NCI-H1092 (cell line): ENCODE measurements around the gene PPP1R7.
A peak's percentile ranks its signal among the peaks of the same experiment; 100 is the strongest.
"Not testable (repeated sequence)": the region's sequence is repeated elsewhere in the genome, so short reads cannot be mapped to it uniquely, and the experiment has no call there.

Source experiments
- DNase-seq: peaks from one replicate; lab custom pipeline; 2025; lab: John Stamatoyannopoulos, UW

PPP1R7 gene, protein sequence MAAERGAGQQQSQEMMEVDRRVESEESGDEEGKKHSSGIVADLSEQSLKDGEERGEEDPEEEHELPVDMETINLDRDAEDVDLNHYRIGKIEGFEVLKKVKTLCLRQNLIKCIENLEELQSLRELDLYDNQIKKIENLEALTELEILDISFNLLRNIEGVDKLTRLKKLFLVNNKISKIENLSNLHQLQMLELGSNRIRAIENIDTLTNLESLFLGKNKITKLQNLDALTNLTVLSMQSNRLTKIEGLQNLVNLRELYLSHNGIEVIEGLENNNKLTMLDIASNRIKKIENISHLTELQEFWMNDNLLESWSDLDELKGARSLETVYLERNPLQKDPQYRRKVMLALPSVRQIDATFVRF

DNA sequence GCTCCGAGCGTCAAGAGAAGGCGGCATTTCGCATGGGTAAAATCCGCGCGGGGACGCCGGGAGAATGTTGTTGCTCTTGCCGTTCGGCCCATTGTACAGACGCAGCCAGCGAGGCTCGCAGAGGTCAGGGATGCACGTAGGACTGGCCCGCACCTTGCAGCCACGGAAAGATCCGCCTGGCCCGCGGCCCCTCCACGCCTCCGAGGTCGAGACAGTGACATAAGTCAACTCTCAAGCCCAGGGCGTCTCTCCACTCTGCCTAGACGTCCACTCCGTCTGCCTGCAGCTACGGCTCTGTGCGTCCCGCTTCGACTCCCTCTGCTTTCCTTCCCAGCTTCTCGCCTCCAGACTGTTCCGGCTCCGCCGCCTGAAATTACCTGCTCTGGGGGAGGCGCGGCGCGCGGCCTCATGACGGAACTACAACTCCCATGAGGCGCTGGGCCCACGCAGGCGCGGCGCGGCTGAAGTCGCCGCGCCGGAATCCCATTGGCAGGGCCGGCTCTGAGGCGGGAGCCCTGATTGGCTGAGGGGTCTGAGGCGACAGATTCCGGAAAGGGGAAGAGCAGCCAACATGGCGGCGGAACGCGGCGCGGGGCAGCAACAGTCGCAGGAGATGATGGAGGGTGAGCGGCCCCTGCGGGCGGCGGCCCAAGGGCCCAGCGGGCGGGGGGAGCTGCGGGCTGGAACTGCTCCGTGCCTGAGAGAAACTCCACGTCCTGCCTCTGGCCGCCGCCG lies at the start of gene PPP1R7:
PPP1R7 (plus strand) TSS at position 543 of the 735 bp plus-strand sequence; CDS start at position 572, 29 bp downstream.
- DNase-seq: peak; percentile 83

DNA sequence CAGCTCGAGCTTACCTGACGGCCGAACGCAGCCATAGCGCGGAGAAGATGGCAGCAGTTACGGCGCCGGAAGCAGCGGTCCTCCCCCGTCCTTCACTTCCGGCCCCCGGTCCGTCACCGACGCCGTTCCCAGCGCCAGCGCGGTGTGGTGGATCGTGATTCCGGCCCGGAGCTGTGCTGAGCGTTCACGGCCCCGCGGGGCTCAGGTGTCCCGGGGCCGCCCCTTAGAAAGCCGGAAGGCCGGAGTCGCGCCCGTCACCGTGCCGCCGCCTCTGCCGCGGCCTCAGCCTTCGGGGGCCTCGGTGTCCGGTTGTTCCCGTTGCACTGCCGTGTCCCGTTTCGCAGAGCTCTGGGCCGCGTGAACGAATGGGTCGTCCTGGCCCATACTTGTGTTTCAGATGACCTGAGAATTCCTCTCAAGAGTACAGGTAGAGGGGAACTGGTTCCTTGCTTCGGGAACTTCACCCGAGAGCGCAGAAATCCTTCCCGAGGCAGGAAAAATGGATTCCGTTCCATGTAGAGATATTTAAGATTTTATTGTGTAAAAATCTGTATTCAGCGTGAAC lies 47.9 kb upstream of the PPP1R7 start, which contains the start of gene MTERF4:
MTERF4 (minus strand) TSS at position 49 of the 565 bp plus-strand sequence; CDS start at position 35, 14 bp downstream.
- peak; percentile 69 for DNase-seq

DNA sequence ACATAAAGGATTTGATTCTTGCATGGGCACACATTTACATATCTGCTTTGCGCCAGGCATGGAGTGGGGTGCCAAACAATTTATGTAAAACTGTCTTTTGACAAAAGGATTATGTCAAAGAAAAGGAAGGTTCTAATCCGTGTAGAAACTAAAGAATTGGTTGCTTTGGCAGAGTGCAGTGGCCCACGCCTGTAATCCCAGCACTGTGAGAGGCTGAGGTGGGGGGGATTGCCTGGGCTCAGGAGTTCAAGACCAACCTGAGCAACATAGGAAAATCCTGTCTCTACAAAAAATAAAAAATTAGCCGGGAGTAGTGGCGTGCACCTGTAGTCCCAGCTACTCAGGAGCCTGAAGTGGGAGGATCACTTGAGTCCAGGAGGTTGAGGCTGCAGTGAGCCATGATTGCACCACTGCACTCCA lies 47.1 kb upstream of the PPP1R7 start:
- DNase-seq: no peak

DNA sequence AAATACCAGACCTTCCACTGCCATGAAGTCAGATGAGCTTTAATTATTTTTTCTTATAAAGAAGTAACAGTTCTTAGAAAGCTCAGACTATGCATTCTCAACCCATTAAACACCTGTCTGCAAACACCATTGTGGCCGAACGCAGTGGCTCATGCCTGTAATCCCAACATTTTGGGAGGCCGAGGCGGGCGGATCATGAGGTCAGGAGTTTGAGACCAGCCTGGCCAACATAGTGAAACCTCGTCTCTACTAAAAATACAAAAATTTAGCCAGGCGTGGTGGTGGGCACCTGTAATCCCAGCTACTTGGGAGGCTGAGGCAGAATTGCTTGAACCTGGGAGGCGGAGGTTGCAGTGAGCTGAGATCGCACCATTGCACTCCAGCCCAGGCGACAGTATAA lies 45.7 kb upstream of the PPP1R7 start:
- not testable (repeated sequence) for DNase-seq

DNA sequence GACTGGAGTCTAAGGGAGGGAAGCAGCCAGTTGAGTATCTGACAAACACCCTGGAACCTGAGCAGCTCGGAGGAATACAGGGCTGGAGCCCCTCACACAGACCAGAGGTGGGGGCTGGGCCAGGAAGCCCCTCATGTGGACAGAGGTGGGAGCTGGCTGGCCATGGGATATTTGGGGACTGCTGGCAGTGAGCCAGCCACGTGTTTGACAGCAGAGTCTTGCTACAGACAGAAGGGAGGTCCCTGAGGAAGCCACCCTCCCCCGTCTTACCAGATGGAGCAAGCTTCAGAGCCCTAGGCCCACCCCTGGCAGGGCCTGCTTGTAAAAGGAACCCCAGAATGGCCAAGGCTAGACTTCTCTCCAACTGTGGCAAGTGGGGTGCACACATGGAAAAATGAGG lies 44.6 kb upstream of the PPP1R7 start:
- DNase-seq: no peak

DNA sequence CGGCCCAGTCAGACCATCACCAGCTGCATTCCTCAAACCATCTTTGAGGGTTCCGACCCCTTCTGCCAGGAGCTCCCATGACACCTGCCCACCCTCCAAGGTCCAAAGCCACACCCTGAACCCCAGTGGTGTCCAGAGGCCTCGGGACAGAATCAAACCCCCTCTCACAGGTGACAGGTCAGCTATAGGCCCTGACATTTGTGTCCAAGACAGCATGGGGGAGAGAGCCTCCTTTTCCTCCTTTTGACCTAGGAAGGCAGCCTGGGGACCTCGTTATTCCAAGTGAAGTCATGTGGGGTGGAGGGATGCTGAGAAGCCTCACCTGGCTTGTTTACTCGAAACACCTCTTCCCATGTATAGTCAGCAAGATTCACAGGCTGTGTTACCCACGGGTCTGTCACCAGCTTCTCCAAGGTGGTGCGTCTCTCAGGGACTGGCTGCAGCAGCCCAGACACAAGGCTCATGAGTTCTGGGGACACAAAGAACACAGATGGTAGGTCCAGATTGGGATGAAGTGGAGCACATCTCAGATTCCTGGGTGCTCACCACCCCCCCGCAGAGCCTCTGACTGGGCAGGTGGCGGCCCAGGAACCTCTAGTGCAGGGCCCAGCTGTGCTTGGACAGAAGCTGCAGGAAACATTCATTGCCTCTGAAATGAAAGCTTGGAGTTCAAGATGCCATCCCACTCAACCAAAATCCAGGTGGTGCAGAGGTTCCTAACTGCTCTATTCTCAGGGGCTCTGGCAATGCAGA lies 43.1 kb upstream of the PPP1R7 start:
- DNase-seq: no peak

DNA sequence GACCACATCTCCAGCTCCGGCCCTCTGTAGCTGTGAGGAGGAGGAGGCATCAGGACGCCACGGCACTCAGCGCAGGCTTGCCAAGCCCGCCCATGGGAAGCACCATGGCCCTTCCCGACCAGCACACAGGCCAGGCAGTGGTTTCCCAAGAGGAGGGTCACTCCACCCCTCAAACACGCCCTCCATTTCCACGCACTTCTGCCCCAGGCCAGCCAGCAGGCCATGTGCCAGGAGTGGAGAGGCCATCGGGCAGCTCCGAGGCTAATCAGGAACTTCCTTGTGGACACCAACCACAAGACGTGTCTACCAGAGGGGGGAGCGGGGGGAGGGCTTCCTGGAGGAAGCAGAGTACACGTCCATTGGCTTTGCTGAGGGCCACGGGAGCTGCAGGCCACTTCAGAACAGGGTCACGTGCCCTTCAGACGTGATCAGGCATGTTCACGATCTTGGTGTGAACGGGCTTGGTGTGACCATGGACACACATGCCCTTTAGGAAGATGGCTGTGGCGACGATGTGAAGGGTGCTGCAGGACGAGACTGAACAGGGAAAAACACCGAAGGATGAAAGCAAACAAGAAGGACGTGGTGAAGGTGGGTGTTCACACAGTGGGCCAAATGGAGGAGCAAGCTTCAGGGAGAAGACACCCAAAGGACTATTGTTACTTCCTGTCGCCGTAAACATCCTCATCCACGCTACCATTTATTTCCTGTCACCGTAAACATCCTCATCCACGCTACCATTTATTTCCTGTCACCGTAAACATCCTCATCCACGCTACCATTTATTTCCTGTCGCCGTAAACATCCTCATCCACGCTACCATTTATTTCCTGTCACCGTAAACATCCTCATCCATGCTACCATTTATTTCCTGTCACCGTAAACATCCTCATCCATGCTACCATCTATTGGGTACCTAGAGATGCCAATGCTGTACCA lies 41.7 kb upstream of the PPP1R7 start:
- DNase-seq: no peak

DNA sequence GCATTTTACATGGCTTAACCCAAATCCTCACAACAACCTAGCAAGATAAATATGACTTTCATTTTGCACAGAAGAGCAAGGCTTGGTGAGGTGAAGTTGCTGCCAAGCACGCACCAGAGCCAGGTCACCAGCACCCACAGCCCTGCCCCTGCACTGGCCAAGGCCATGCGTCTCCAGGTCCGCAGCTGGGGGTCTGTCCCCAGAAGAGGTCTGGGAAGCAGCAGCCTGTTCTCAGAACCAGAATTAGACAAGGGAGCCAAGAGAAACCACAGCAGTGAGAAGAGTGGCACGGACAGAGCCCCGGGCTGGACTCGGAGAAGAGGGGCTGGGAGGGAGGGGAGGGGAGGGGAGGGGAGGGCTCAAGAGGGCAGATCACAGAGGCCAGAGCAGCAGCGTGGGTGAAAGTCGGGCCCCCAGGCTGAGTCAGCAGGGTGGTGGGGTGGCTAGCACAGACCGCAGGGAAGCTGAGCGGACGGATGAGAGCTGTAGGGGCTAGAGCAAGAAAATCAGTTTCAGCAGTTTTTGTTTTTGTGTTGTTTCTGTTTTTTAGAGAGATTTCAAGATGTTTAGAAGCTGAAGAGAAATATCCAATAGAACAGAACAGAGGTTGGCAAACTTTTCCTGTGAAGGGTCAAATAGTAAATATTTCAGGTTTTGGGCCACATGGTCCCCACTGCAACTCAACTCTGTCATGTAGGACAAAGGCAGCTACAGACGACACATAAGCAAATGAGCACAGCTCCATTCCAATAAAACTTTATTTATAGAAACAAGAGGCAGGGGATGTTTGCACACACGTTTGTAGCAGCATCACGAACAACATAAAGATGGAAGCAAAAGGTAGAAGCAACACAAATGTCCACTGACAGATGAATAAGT lies 40.8 kb upstream of the PPP1R7 start:
- no peak for DNase-seq

DNA sequence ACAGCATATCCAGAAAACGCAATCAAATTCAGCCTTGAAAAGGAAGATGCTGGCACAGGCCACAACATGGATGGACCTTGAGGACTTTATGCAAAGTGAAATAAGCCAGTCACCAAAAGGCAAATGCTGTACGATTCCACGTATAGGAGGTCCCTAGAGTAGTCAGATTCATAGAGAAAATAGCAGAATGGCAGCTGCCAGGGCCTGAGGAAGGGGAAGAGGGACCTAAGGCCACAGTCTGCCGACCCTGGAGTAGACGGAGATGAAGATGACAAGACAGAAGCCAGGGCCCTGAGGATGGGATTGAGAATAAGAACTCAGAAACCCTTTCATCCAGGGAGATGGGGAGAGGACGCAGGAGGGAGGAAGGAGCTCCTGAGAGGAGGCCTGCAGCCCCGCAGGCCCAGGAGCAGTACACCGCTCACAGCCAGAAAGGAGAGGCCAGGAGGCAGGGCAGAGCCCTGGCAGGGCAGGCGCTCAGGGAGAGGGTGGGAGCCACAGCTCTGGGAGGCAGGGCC lies 40.1 kb upstream of the PPP1R7 start:
- DNase-seq: no peak

DNA sequence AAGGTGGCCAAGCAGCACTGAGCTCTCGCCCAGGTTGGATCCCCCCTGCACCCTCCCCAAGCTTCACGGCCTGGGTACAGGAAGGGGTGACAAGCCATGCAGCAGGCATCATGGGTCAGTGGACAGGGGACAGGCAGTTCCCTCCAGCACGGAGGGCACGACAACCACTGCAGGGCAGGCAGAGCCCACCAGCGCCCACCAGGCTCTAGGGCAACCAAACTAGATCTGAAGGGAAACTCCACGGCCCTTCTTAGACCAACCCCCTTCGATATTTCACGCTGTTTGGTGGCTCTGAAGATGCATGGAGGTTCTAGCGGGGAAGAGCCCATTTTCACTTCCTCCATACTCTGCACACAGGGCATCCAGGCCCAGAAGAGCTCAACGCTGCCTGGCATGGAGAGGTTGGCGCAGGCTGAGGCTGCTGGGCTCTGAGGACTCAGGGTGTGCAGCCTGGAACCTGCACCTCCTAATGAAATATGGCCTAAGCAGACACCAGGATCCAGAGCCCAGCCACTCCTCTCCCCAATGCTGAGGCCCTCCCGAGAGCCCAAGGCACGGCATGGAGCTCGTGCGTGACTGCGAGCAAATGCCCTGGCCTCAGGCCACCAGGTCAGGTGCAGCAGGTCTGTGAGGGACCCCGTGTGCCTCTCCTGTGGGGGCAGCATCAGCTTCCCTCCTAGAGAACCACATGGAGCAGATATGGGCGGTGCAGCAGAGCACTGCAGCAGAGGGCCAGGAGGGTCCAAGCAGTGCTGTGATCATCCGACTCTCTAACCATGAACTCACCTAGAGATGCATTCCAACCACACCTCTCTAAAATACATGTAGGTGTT lies 39.4 kb upstream of the PPP1R7 start:
- DNase-seq: no peak

DNA sequence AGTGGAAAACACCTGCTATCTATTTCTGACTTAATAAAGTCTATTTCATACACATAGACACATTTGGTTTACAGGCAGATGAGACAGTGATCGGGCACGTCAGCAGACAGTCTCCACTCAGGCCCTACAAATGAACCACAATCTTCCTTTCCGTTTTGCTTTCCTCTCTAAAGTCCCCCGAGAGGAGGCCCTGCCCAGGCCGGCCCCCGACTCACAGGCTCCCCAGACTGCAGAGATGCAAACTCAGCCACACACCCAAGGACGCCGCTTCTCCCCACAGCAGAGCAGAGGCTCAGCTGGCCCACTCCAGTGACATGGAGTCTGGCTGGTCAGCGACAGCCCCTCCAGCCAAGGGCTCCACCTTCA lies 38.8 kb upstream of the PPP1R7 start:
- no peak for DNase-seq

DNA sequence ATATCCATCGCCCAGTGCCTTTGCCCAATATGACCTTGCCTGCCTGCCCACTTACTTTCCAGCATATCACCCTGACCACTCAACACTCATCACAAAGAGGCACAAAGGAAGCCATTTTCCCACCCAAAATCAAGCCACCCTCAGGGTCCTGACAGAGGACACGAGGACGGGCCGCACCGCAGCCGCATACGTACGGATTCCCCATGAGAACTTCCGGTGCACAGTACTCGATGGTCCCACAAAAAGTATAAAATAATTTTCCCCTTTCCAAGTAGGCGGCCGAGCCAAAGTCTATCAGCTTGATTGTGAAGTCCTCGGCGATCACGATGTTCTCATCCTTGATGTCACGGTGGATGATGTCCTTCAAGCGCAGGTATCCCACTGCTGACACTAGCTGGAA lies 38.2 kb upstream of the PPP1R7 start:
- no peak for DNase-seq

DNA sequence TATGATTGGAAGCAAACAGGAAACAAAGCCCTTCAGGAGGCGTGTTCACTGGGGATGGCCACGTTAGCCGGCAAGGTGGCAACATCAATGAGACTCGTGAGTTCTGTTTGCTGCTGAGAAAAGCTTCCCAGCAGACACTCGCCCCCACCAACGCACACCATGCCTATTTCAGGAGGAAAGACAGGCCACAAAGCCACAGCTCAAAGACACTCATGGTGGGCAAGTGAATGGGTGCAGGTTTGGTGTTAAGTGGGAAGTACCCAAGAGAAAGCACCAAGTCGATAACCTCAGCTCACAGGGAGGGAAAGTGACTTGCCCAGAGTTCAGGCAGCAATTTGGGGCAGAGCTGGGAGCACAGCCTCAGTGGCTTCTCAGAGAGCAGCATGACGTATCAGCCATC lies 37.7 kb upstream of the PPP1R7 start:
- no peak for DNase-seq

DNA sequence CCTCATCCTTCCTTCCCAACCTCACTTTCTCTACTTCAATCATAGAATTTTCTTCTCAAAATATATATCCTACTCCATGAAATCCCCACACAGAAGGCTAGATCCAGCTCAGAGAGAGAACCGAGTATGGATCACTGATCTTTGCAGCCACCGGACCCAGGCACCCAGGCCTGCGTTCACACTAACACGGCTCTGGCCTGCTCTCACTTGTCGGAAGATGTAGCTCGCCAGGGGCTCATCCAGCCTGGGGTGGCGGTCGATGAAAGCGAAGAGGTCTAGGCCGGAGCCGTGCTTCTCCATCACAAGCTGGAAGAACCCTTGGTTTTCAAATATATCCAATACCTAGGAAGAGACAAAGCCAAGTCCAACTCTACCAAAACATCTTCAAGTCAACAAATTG lies 35.4 kb upstream of the PPP1R7 start:
- no peak for DNase-seq

DNA sequence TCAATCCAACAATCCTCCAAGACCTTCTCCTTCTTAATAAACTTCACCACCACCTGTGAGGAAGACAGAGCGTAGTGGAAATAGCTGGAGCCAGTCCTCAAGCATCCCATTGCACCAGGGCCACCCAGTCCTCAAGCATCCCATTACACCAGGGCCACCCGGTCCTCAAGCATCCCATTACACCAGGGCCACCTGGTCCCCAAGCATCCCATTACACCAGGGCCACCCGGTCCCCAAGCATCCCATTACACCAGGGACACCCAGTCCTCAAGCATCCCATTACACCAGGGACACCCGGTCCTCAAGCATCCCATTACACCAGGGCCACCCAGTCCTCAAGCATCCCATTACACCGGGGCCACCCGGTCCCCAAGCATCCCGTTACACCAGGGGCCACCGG lies 34.9 kb upstream of the PPP1R7 start:
- no peak for DNase-seq

DNA sequence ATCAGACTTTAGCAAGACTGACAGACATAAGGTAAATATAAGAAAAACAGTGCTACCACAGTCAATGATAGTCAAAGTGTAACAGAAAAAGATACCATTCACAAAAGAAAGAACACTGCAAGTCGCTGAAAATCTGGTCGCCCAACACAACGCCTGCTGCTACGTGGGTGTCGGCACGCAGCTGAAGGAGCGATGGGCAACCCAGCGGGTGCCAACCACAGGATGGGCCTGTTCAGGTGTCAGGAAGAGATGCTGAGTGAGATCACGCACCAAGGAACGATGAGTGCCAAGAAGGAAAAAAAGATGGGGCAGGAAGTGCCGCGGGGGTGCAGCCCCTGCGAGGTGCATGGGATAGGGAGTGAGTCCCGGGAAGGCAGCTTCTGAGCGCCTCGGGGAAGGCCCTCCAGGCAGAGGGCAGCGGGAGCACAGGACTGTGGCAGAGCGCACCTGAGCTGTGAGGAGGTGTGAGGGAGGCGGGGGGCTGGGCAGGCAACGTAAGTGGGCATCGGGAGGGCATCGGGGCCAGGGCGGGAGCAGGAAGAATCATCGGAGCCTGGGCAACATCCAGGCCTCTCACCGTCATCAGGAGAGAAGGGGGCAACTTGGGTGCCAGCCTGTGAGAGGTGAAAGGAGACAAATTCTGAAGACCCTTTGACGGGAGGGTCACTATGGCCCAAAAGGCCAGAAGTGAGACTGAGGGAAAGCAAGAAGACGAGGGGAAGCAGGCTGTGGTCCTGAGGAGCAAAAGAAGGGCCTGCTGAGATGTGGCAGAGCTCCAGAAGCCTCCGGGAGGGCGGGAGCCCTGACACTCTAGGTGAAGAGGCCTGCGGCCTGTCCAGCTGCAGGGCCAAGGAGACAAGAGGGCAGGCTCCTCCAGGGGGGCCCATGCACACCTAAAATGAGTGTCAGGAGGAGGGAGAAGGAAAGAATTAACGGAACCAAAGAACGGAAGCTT lies 33.4 kb upstream of the PPP1R7 start:
- DNase-seq: no peak

DNA sequence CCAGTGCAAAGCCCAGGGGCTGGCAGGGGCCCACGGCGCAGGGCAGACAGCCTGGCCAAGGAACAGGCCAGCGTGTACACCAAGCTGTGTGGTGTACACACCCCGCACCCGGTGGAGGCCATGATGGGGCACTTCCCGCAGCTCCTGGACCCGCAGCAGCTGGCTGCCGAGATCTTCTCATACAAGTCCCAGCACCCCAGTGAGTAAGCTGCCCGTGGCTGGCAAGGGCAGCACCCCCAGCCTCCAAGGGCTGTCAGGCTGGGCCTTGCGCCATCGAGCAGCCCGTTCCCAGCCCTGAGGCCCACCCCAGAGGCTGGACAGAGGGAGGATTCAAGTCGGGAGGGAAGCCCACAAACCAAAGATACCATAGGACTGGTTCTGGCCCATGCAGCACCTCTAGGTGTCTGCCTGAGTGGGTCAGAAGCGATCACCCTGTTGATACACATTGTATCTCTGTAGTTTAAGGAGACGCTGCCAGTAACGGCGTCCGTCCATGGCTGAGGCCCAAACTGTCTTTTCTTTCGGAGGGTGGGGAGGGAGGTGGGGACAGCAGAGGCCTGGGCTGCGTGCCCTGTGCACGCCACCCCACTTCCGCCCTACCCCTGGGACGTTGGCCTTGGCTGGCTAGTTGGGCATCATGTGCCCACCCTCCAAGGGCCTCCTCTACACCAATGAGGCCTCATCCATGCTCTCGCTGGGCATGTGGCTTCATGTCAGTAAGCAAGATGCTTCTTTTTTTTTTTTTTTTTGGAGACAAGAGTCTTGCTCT lies 31.3 kb upstream of the PPP1R7 start:
- no peak for DNase-seq
